Trophoblast cell (in vitro differentiated cells and primary cell): ENCODE data around the gene RPS6KL1.

Source experiments
- DNase-seq, 2 donors: peaks; one replicate each; pipeline ENCODE4 v3.0.0-alpha.2; 2016
- H2AFZ ChIP-seq: 2 replicates; pipeline ENCODE4 v1.6.1; 2013; ENCODE audit warnings: low read length, moderate library complexity, mild to moderate bottlenecking; ENCODE audit not compliant: insufficient read depth, poor library complexity
- H2AK5ac ChIP-seq: 2 replicates; pipeline ENCODE4 v1.6.1; 2013; ENCODE audit warnings: mild to moderate bottlenecking, low read length
- H2BK120ac ChIP-seq: 2 replicates; pipeline ENCODE4 v1.6.1; 2013; ENCODE audit warnings: low read length, mild to moderate bottlenecking, moderate library complexity; ENCODE audit not compliant: insufficient read depth, poor library complexity
- H2BK12ac ChIP-seq: 2 replicates; pipeline ENCODE4 v1.6.1; 2013; ENCODE audit warnings: mild to moderate bottlenecking, low read length, moderate library complexity
- H2BK5ac ChIP-seq: 2 replicates; pipeline ENCODE4 v1.6.1; 2013; ENCODE audit warnings: low read length, low read depth, moderate library complexity, mild to moderate bottlenecking; ENCODE audit not compliant: poor library complexity
- H3K14ac ChIP-seq: 2 replicates; pipeline ENCODE4 v1.6.1; 2013; ENCODE audit warnings: mild to moderate bottlenecking, low read length
- H3K18ac ChIP-seq: 2 replicates; pipeline ENCODE4 v1.6.1; 2013; ENCODE audit warnings: mild to moderate bottlenecking, low read length
- H3K23ac ChIP-seq: 2 replicates; pipeline ENCODE4 v1.6.1; 2013; ENCODE audit warnings: low read length
- H3K27ac ChIP-seq: 2 replicates; pipeline ENCODE4 v1.5.1; 2013; ENCODE audit warnings: low read depth, mild to moderate bottlenecking, inconsistent platforms, low read length, moderate library complexity
- H3K27me3 ChIP-seq: 2 replicates; pipeline ENCODE4 v1.6.1; 2013; ENCODE audit warnings: inconsistent platforms, mild to moderate bottlenecking, low read length, moderate library complexity; ENCODE audit not compliant: insufficient read depth
- H3K36me3 ChIP-seq, 2 experiments: 1 replicate in 1 of 2; 2 replicates in 1 of 2; pipeline ENCODE4 v1.6.1; 2013; ENCODE audit warnings: low read length in 2 of 2, mild to moderate bottlenecking in 2 of 2, moderate library complexity in 1 of 2; ENCODE audit not compliant: insufficient read depth in 2 of 2, control insufficient read depth in 1 of 2
- H3K4ac ChIP-seq: 2 replicates; pipeline ENCODE4 v1.6.1; 2013; ENCODE audit warnings: low read depth, mild to moderate bottlenecking, low read length, moderate library complexity
- H3K4me1 ChIP-seq, 2 experiments: 1 replicate in 1 of 2; 2 replicates in 1 of 2; pipeline ENCODE4 v1.6.1; 2013; ENCODE audit warnings: low read length in 2 of 2, mild to moderate bottlenecking in 2 of 2, moderate library complexity in 1 of 2; ENCODE audit not compliant: insufficient read depth in 2 of 2, control insufficient read depth in 1 of 2
- H3K4me2 ChIP-seq: 2 replicates; pipeline ENCODE4 v1.6.1; 2013; ENCODE audit warnings: inconsistent platforms, mild to moderate bottlenecking, low read length, moderate library complexity
- H3K4me3 ChIP-seq: 2 replicates; pipeline ENCODE4 v1.5.1; 2013; ENCODE audit warnings: mild to moderate bottlenecking, low read depth, low read length, inconsistent platforms
- H3K79me1 ChIP-seq: one replicate; pipeline ENCODE4 v1.6.1; 2013; ENCODE audit warnings: low read length
- H3K79me2 ChIP-seq: 2 replicates; pipeline ENCODE4 v1.6.1; 2013; ENCODE audit warnings: low read length, mild to moderate bottlenecking; ENCODE audit not compliant: control insufficient read depth, insufficient read depth, poor library complexity
- H3K9ac ChIP-seq: 2 replicates; pipeline ENCODE4 v1.6.1; 2013; ENCODE audit warnings: mild to moderate bottlenecking, low read length
- H3K9me3 ChIP-seq: 2 replicates; pipeline ENCODE4 v1.6.1; 2013; ENCODE audit warnings: low read depth, mild to moderate bottlenecking, control low read depth, inconsistent platforms, low read length; ENCODE audit not compliant: insufficient read depth
- H4K12ac ChIP-seq: 2 replicates; pipeline ENCODE4 v1.6.1; 2013; ENCODE audit warnings: low read depth, mild to moderate bottlenecking, low read length, moderate library complexity
- H4K8ac ChIP-seq: 2 replicates; pipeline ENCODE4 v1.6.1; 2013; ENCODE audit warnings: low read depth, mild to moderate bottlenecking, low read length, moderate library complexity
- H4K91ac ChIP-seq: one replicate; pipeline ENCODE4 v1.6.1; 2013; ENCODE audit warnings: low read depth, mild to moderate bottlenecking, low read length, moderate library complexity
- WGBS: extraction: QIAGEN DNeasy Blood & Tissue Kit; methylation state at CpG from one replicate; pipeline ENCODE4 v1.1.7; 2013; ENCODE audit warnings: missing lambda C conversion rate; ENCODE audit not compliant: insufficient read length, insufficient coverage; ENCODE audit errors: extremely low coverage; 5-methylcytosine and 5-hydroxymethylcytosine counted together

Gene RPS6KL1

GRCh38 chr14:74950795-74951442 is 27.9 kb upstream of the RPS6KL1 start:
- H2AK5ac ChIP-seq, result no peak overlapping the region
- no peak overlapping the region for H4K12ac ChIP-seq
- H2BK120ac ChIP-seq, result no peak overlapping the region

GRCh38 chr14:74949859-74950573 is 27.0 kb upstream of the RPS6KL1 start:
- Histone ChIP-seq H3K9me3 (no peaks in the 10 kb centered on the region), H4K91ac (no peak overlapping the region), H2BK5ac (no peak overlapping the region), H3K4me1 (peaks cover 7 to 10% of the 10 kb centered on the region in 2 experiments), H4K8ac (peak overlapping the region; percentile 12), H3K79me2 (peaks cover 7% of the 10 kb centered on the region), H2BK12ac (no peak overlapping the region), H3K79me1 (peaks cover 19% of the 10 kb centered on the region), H3K14ac (no peak overlapping the region), H3K4ac (no peak overlapping the region), H3K4me3 (no peak overlapping the region), H3K36me3 (peaks cover 38 to 49% of the 10 kb centered on the region in 2 experiments), H3K18ac (no peak overlapping the region), H2BK120ac (no peak overlapping the region), H3K27ac (no peak overlapping the region), H4K12ac (no peak overlapping the region), H3K27me3 (no peaks in the 10 kb centered on the region), H3K4me2 (no peak overlapping the region), H3K9ac (no peak overlapping the region), H2AK5ac (no peak overlapping the region), H3K23ac (no peak overlapping the region), H2AFZ (no peak overlapping the region)
- no CpG with 5 or more reads among the region's 17 CpGs for WGBS
- no peak for DNase-seq

More at GRCh38 chr14:74950795-74951442, 27.9 kb upstream of the RPS6KL1 start:
- Histone ChIP-seq H2BK5ac (no peak overlapping the region), H3K4me2 (peak overlapping the region; percentile 12), H3K14ac (no peak overlapping the region), H4K8ac (no peak overlapping the region), H2BK12ac (no peak overlapping the region), H3K27me3 (no peaks in the 10 kb centered on the region), H3K27ac (peak overlapping the region; percentile 33), H3K23ac (no peak overlapping the region), H4K91ac (no peak overlapping the region), H3K79me1 (peaks cover 27% of the 10 kb centered on the region), H3K4me1 (peaks cover 13 to 16% of the 10 kb centered on the region in 2 experiments), H3K4ac (no peak overlapping the region), H3K9ac (no peak overlapping the region), H3K4me3 (no peak overlapping the region), H3K36me3 (peaks cover 38 to 48% of the 10 kb centered on the region in 2 experiments), H3K79me2 (peaks cover 11% of the 10 kb centered on the region), H3K18ac (no peak overlapping the region), H2AFZ (no peak overlapping the region), H3K9me3 (no peaks in the 10 kb centered on the region)
- no CpG with 5 or more reads among the region's 9 CpGs for WGBS
- no peak for DNase-seq

- H2AFZ ChIP-seq, result no peak overlapping the region
- H4K8ac ChIP-seq, result no peak overlapping the region
These were observed 26.1 kb upstream of the RPS6KL1 start for GRCh38 chr14:74949191-74949601.

GRCh38 chr14:74948228-74949175 is 25.4 kb upstream of the RPS6KL1 start:
- no peaks in the 10 kb centered on the region for H3K27me3 ChIP-seq
- no peak overlapping the region for H3K4me3 ChIP-seq
- H2AK5ac ChIP-seq, result no peak overlapping the region
- no peaks in the 10 kb centered on the region for H3K4me1 ChIP-seq
- H3K4me2 ChIP-seq, result no peak overlapping the region
- H3K27ac ChIP-seq, result no peak overlapping the region
- H2AFZ ChIP-seq, result no peak overlapping the region
- H4K8ac ChIP-seq, result no peak overlapping the region
- peaks cover 30 to 46% of the 10 kb centered on the region in 2 experiments for H3K36me3 ChIP-seq
- no peak overlapping the region for H2BK12ac ChIP-seq
- no peak overlapping the region for H2BK5ac ChIP-seq
- no peak overlapping the region for H2BK120ac ChIP-seq
- DNase-seq, result peak in 1 of 2 donors; percentile 40
- no peak overlapping the region for H4K91ac ChIP-seq
- no peak overlapping the region for H3K23ac ChIP-seq
- no peak overlapping the region for H3K18ac ChIP-seq
- no CpG with 5 or more reads among the region's 23 CpGs for WGBS
- no peak overlapping the region for H4K12ac ChIP-seq
- no peak overlapping the region for H3K14ac ChIP-seq
- H3K79me2 ChIP-seq, result no peaks in the 10 kb centered on the region
- no peak overlapping the region for H3K9ac ChIP-seq
- no peaks in the 10 kb centered on the region for H3K9me3 ChIP-seq
- H3K79me1 ChIP-seq, result peaks cover 8% of the 10 kb centered on the region
- H3K4ac ChIP-seq, result no peak overlapping the region

More at GRCh38 chr14:74949191-74949601, 26.1 kb upstream of the RPS6KL1 start:
- H3K79me1 ChIP-seq, result peaks cover 12% of the 10 kb centered on the region
- DNase-seq, result no peak
- WGBS, result no CpG with 5 or more reads among the region's 16 CpGs
- peaks cover 37 to 49% of the 10 kb centered on the region in 2 experiments for H3K36me3 ChIP-seq
- no peak overlapping the region for H3K18ac ChIP-seq
- H3K4me1 ChIP-seq, result peaks cover 1 to 2% of the 10 kb centered on the region in 2 experiments
- H2BK5ac ChIP-seq, result no peak overlapping the region
- no peak overlapping the region for H3K4ac ChIP-seq
- no peak overlapping the region for H3K23ac ChIP-seq
- H3K4me3 ChIP-seq, result no peak overlapping the region
- no peaks in the 10 kb centered on the region for H3K27me3 ChIP-seq
- H3K79me2 ChIP-seq, result peaks cover 4% of the 10 kb centered on the region
- H3K9me3 ChIP-seq, result no peaks in the 10 kb centered on the region
- H2BK120ac ChIP-seq, result no peak overlapping the region
- no peak overlapping the region for H2AK5ac ChIP-seq
- no peak overlapping the region for H3K9ac ChIP-seq
- H4K12ac ChIP-seq, result peak overlapping the region; percentile 24
- no peak overlapping the region for H3K27ac ChIP-seq
- H4K91ac ChIP-seq, result no peak overlapping the region
- no peak overlapping the region for H3K14ac ChIP-seq
- H3K4me2 ChIP-seq, result no peak overlapping the region
- no peak overlapping the region for H2BK12ac ChIP-seq
